Rectal smooth muscle tissue (tissue), 1 donor: ENCODE results near the gene P3H4.

Experiments used
- H3K27ac ChIP-seq: one replicate; pipeline ENCODE4 v1.7.0; 2013; ENCODE audit warnings: low read depth, low read length, inconsistent platforms
- H3K27me3 ChIP-seq: one replicate; pipeline ENCODE4 v1.7.0; 2013; ENCODE audit warnings: low read length; ENCODE audit not compliant: control insufficient read depth, insufficient read depth
- H3K36me3 ChIP-seq: one replicate; pipeline ENCODE4 v1.7.0; 2013; ENCODE audit warnings: low read length; ENCODE audit not compliant: control insufficient read depth, insufficient read depth
- H3K4me1 ChIP-seq: one replicate; pipeline ENCODE4 v1.7.0; 2013; ENCODE audit warnings: low read length; ENCODE audit not compliant: control insufficient read depth, insufficient read depth
- H3K4me3 ChIP-seq: one replicate; pipeline ENCODE4 v1.7.0; 2013; ENCODE audit warnings: low read length
- H3K9ac ChIP-seq: one replicate; pipeline ENCODE4 v1.7.0; 2013; ENCODE audit warnings: low read length

Gene P3H4

GRCh38 chr17:41769985-41770384 is 41.8 kb downstream of the P3H4 start:
- Histone ChIP-seq H3K36me3 (peaks cover 24% of the 10 kb centered on the region), H3K4me3 (no peak overlapping the region), H3K27ac (no peak overlapping the region), H3K9ac (no peak overlapping the region), H3K4me1 (no peaks in the 10 kb centered on the region), H3K27me3 (no peaks in the 10 kb centered on the region)

DNA sequence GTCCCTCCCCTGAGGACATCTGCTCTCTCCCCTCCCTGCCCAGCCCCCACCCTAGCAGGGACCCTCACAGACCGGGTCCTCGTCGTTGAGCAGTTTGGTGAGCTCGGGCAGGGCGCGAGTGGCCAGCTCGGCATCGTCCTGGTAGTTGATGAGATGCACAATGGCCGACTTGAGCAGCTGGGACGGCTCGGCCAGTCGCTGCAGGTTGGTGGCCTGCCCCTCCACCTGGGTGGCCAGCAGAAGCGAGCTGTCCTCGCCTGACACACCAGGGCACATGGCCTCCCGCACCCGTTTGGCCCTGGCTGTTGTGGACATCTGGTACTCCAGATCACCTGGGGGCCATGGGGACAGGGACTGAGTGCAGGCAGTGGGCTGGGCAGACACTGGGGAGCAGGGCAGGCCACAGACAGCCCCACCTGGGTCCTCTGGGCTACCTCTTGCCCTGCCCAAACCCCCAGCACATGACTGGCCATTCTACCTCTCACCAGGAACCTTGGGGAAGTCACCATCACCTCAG is 42.3 kb downstream of the P3H4 start:
- Histone ChIP-seq H3K36me3 (peaks cover 29% of the 10 kb centered on the region), H3K27me3 (no peaks in the 10 kb centered on the region), H3K9ac (no peak overlapping the region)

GRCh38 chr17:41768682-41769288 is 43.0 kb downstream of the P3H4 start:
- H3K4me3 ChIP-seq, result no peak overlapping the region
- H3K27me3 ChIP-seq, result no peaks in the 10 kb centered on the region
- H3K36me3 ChIP-seq, result peaks cover 32% of the 10 kb centered on the region
- H3K27ac ChIP-seq, result no peak overlapping the region
- no peaks in the 10 kb centered on the region for H3K4me1 ChIP-seq
- no peak overlapping the region for H3K9ac ChIP-seq

More for the DNA sequence above, 42.3 kb downstream of the P3H4 start:
- no peak overlapping the region for H3K4me3 ChIP-seq
- no peak overlapping the region for H3K27ac ChIP-seq
- H3K4me1 ChIP-seq, result no peaks in the 10 kb centered on the region

GRCh38 chr17:41767324-41768042 is 44.3 kb downstream of the P3H4 start:
- peaks cover 45% of the 10 kb centered on the region for H3K36me3 ChIP-seq

DNA sequence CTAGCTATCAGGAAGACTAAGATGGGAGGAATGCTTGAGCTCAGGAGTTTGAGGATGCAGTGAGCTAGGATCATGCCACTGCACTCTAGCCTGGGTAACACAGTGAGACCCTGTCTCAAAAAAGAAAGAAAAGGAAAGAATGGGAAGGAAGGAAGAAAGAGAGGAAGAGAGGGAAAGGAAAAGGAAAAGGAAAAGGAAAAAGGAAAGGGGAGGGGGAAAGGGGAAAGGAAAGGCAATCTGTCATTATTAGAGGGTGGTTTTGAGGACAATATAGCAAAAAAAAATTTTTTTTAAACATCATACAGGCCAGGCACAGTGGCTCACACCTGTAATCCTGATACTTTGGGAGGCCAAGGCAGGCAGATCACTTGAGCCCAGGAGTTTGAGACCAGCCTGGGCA is 45.6 kb downstream of the P3H4 start:
- H3K27ac ChIP-seq, result no peak overlapping the region
- no peaks in the 10 kb centered on the region for H3K4me1 ChIP-seq
- H3K36me3 ChIP-seq, result peaks cover 42% of the 10 kb centered on the region
- no peaks in the 10 kb centered on the region for H3K27me3 ChIP-seq
- H3K9ac ChIP-seq, result no peak overlapping the region
- no peak overlapping the region for H3K4me3 ChIP-seq

More at GRCh38 chr17:41767324-41768042, 44.3 kb downstream of the P3H4 start:
- H3K4me1 ChIP-seq, result no peaks in the 10 kb centered on the region
- H3K9ac ChIP-seq, result no peak overlapping the region
- H3K4me3 ChIP-seq, result no peak overlapping the region
- H3K27ac ChIP-seq, result no peak overlapping the region
- no peaks in the 10 kb centered on the region for H3K27me3 ChIP-seq

- Histone ChIP-seq H3K4me1 (no peaks in the 10 kb centered on the region), H3K27me3 (no peaks in the 10 kb centered on the region), H3K9ac (no peak overlapping the region), H3K27ac (no peak overlapping the region), H3K36me3 (peaks cover 34% of the 10 kb centered on the region), H3K4me3 (no peak overlapping the region)
These were observed 48.4 kb downstream of the P3H4 start for GRCh38 chr17:41763327-41763726.

DNA sequence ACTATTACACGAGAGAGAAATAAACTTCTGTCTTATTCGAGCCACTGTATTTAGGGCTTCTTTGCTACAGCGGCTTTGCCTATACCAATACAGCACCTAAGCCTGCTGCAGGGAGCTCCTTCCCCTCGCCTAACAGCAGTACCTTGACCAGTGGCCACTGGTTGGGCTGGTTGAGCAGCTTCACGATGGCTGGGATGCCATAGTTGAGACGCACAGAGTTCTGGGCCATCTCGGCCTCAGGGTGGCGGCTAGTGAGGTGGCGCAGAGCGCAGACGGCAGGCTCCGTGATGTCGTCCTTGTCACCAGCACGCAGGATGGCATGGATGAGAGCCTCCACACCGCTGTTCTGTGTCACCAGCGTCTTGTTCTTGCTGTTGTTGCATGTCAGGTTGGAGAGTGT is 48.9 kb downstream of the P3H4 start:
- H3K27me3 ChIP-seq, result no peaks in the 10 kb centered on the region
- peaks cover 38% of the 10 kb centered on the region for H3K36me3 ChIP-seq
- H3K4me1 ChIP-seq, result no peaks in the 10 kb centered on the region
- no peak overlapping the region for H3K9ac ChIP-seq
- no peak overlapping the region for H3K4me3 ChIP-seq
- no peak overlapping the region for H3K27ac ChIP-seq

DNA sequence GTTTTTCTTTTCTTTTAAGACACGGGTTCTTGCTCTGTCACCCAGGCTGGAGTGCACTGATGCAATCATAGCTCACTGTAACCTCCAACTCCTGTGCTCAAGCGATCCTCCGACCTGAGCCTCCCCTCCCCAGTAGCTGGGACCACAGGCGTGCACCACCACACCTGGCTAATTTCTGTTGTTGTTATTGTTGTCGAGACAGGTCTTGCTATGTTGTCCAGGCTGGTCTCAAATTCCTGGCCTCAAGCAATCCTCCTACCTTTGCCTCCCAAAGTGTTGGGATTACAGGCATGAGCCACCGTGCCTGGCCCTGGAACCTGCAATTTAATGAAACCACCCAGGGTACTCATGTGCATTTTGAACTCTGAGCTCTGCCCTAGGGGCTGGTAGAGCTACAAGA is 49.4 kb downstream of the P3H4 start:
- Histone ChIP-seq H3K4me3 (no peak overlapping the region), H3K27ac (no peak overlapping the region), H3K27me3 (no peaks in the 10 kb centered on the region), H3K4me1 (no peaks in the 10 kb centered on the region), H3K36me3 (peaks cover 37% of the 10 kb centered on the region), H3K9ac (no peak overlapping the region)

GRCh38 chr17:41760878-41761277 is 50.9 kb downstream of the P3H4 start:
- H3K27ac ChIP-seq, result no peak overlapping the region
- H3K9ac ChIP-seq, result no peak overlapping the region
- no peaks in the 10 kb centered on the region for H3K4me1 ChIP-seq
- H3K36me3 ChIP-seq, result peaks cover 38% of the 10 kb centered on the region
- no peaks in the 10 kb centered on the region for H3K27me3 ChIP-seq
- no peak overlapping the region for H3K4me3 ChIP-seq

- Histone ChIP-seq H3K27me3 (no peaks in the 10 kb centered on the region), H3K36me3 (peaks cover 33% of the 10 kb centered on the region), H3K9ac (no peak overlapping the region), H3K4me3 (no peak overlapping the region), H3K4me1 (no peaks in the 10 kb centered on the region), H3K27ac (no peak overlapping the region)
These were observed 53.1 kb downstream of the P3H4 start for GRCh38 chr17:41758601-41759000.

DNA sequence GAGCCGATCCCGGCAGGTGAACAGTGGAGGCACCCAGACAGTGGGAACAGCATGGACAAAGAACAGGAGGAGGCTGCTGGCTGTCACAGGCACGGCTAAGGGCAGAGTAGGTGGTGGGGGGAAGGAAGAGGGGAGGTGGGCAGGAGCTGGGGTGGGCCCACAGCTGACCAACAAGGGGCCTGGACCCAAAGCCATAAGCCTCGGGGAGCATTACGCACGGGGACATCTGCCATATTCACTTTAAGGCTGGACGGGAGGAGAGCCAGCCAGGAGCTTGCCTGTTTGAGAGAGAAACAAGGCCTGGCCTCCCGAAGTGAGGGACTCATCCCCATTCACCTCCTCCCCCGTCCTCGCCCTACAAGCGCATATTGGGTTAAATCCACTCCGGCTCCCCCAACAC is 57.7 kb downstream of the P3H4 start:
- no peak overlapping the region for H3K27ac ChIP-seq
- no peak overlapping the region for H3K4me3 ChIP-seq
- H3K36me3 ChIP-seq, result peaks cover 18% of the 10 kb centered on the region
- H3K27me3 ChIP-seq, result no peaks in the 10 kb centered on the region
- no peak overlapping the region for H3K9ac ChIP-seq
- H3K4me1 ChIP-seq, result no peaks in the 10 kb centered on the region
